Choroid plexus epithelial cell (primary cell): ENCODE measurements around the gene KRTAP27-1.

Experiments used
- DNase-seq: peaks from one replicate; pipeline ENCODE4 v3.0.0-alpha.2; 2010; ENCODE audit warnings: low read depth
- H3K4me3 ChIP-seq: 2 replicates; pipeline ENCODE4 v1.5.1; 2011; ENCODE audit warnings: low read depth, mild to moderate bottlenecking, control low read depth, low read length, moderate library complexity
- TF ChIP-seq, protein P1 (sequence below): conservative IDR thresholded peaks from 2 replicates; pipeline ENCODE4 v1.5.1; 2011; ENCODE audit warnings: low read depth, mild to moderate bottlenecking, control low read depth, inconsistent platforms, low read length, moderate library complexity

The KRTAP27-1 gene

DNA sequence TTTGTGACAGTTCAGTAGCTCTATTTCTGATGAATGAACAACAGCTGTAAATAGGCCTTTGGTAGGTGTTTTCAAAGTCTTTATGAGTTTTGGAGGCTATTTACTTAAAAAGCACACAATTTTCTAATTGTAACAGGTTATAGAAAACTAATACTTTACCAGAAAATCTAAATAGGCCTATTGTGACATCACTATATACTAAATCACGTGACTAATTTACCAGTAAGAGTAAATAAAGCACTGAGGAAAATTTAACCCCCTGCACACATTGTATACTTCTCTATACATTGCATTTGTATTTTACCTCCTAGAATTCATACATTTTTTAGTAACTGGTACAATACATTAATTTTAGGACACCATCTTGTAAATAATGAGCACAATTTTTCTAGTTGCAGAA lies 32.4 kb downstream of the KRTAP27-1 start:
- no peak for DNase-seq
- TF ChIP-seq, protein P1, sequence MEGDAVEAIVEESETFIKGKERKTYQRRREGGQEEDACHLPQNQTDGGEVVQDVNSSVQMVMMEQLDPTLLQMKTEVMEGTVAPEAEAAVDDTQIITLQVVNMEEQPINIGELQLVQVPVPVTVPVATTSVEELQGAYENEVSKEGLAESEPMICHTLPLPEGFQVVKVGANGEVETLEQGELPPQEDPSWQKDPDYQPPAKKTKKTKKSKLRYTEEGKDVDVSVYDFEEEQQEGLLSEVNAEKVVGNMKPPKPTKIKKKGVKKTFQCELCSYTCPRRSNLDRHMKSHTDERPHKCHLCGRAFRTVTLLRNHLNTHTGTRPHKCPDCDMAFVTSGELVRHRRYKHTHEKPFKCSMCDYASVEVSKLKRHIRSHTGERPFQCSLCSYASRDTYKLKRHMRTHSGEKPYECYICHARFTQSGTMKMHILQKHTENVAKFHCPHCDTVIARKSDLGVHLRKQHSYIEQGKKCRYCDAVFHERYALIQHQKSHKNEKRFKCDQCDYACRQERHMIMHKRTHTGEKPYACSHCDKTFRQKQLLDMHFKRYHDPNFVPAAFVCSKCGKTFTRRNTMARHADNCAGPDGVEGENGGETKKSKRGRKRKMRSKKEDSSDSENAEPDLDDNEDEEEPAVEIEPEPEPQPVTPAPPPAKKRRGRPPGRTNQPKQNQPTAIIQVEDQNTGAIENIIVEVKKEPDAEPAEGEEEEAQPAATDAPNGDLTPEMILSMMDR = no peak
- no peak overlapping the region for H3K4me3 ChIP-seq

DNA sequence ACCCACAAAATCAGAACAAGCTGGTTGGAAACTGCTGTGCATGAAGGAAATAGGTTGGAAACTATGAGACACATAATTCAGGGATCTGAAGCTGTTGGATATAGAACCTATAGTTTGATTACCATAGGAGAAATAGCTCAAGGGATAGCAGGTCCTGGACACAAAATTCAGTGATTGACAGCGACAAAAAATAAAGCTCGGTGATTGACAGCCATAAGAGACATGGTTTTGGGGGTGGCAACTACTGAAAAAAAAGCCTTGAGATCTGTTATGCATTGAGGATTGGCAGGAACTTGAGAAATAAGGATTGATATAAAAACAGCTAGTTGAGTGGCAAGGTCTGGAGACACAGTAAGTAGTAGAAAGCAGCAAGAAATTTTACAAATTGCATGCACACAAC lies 48.3 kb downstream of the KRTAP27-1 start, which contains the start of gene KRTAP25-1:
Gene KRTAP25-1, minus strand, starts transcription at position 300 of the 400 bp plus-strand sequence. Its CDS starts 24 bp downstream, at position 276.
- DNase-seq = no peak
- H3K4me3 ChIP-seq = no peak within 1 kb of the TSS
- TF ChIP-seq, protein P1 = no peak
